HG02870 (cell line): ENCODE measurements around the gene TMEM164.

Source experiments
- ATAC-seq: cut with Tn5 transposase; IDR thresholded peaks from one replicate; pipeline ENCODE4 v1.9.1; 2021; ENCODE audit warnings: mild to moderate bottlenecking, moderate library complexity; ENCODE audit not compliant: unreplicated experiment

The TMEM164 gene

DNA sequence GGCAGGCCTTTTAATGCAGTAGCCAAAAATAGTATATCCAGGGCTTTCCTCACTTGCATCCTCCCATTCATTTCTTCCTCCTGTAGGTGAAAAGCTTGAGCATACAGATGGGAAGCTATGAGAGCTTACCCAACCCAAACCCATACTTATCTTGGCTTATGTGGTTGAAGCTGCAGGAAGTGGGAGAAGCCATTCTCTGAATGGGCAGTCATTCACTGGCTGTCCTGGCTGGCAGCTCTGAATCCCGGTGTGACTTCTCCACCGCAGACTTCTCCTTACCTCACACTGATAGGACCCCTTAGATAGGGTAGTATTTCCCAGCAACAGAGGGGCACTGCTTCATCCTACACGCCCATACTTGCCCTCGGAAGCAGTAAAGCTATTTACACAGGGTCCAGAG is 189.6 kb downstream of the TMEM164 start:
- ATAC-seq, result no peak

DNA sequence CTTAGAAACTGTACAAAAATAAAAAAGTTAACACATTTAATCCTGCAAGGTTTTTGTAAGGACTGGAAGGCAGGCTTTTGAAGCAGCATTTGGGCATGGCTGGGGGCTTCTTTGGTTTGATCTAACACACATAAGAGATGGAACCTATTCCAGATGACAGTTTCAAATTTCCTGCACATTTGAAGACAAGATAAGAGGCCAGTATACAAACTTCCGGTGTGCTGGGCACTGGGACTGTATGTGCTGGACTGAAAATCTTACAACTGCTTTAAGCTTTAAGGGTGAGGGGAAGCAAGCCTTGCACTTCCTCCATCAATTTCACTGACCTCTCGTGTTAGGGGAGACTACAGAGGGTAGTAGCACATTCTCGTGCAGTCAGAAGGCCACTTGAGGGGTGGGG is 192.1 kb downstream of the TMEM164 start:
- ATAC-seq, result no peak

DNA sequence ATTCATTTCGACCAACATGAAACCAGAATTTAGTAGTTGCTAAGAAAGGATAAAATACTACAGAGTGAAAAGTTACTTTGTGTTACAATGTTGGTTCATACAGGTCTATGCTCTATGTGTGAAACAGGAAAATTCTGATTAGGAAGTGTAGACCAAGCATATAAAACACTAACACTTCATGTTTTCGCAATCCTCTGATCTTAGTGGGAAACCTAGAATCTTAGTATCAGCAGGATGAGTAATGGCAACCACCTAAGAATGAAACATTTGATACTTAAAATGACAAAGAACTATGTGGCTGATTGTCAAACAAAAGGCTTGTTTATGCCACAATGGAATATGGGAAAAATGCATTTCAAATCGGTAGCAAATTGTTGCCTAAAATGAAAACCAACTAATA is 198.9 kb downstream of the TMEM164 start:
- no peak for ATAC-seq

DNA sequence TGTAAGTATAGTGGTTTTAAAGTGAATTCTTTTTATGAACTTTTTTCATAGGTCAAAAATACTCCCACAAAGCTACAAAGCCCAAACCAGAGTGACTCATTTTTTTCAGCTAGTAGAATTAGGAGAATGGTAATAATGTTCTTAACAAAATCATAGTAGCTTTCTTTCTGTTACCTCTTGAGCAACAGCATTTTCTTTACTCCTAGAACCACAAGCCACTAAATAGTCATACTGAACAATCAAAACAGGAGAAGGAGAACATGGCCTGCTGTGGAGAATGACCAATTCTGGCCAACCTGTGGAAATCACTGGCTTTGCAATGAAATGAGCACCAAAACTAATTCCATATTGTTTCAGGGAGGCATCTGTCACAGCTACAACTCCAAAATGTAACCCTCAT is 202.1 kb downstream of the TMEM164 start:
- no peak for ATAC-seq

DNA sequence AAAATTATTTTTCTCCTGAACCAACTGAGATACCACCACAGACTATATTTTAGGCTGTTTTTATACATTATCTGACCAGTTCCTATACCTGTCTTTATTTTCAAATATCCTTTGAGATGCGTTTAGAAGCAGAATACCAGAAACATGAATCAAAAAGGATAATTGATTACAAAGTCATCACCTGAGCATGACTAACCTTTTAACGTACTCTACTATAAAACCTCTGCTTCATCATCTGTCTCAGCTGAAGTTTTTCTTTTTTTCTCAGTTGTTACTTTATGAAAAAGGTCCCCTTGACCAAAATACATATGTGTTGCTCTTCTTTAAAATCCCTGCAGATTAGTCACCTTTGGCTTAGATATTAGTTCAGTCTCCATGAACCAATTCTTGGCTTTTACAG is 205.2 kb downstream of the TMEM164 start:
- no peak for ATAC-seq

DNA sequence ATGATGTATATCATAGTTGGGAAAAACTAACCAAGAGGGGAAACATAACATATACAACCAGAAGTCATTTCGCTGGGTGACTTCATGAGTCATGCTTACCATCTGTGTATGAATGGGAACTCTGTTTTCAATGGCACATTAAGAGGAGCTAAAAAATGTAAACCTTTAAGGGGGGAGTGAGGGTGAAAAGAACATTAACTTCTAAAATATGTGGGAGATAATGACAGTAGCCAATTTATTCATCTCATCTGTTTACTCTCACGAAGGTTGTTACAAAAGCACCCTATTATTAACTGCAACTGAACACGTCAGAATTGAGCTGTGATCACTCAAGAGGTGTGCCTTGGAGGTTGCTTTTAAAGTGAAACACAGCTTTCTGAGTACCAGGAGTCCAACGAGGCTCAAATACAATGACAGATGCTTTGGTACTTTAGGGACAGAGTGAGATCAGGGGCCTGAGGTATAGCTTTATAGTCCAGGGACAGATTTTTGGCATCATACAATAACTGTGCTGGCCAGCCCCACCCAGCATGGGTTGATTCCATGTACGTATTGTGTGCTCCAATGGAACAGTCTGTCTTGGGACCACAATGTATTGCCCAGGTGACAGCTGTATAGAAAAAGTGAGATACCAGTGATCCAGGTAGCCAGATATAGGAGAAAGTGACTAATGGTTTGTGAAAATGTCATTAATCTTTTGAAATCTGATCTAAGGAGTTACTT is 207.7 kb downstream of the TMEM164 start:
- ATAC-seq, result no peak

DNA sequence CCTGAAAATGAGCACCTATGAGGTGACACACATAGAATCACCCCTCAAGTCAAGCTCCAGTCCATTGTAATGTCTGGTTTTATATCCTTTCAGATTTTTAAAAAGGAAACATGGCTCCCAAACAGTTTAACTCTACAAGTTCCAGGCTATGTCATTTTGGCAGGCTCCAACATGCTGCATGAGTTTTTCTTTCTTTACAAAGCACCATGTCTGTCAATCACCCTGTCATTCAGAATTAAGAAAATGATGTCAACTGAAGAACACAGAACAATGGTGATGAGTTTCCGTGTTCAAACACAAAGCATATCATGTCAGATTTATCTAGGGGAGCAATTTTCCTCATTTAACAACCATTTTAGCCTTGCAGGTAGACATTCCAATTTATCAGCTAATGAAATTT is 208.4 kb downstream of the TMEM164 start:
- ATAC-seq, result no peak

DNA sequence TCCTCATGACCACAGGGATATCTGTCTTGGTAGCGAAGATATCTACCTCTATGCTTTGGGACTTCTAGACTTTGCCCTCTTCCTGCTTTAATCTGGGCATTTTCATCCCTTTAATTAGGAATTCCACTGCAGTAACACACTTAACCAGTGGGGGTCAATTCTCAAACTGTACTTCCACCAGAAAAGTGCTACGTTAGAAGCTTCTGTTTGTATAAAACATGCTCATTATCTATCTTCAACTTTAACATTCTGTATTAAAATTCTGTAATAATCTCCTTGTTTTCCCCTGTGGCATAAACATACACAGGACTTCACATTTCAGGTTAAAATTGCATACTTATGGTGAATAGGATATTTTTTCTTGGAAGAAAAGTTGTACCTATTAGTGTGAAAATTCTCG is 209.4 kb downstream of the TMEM164 start:
- ATAC-seq, result no peak

DNA sequence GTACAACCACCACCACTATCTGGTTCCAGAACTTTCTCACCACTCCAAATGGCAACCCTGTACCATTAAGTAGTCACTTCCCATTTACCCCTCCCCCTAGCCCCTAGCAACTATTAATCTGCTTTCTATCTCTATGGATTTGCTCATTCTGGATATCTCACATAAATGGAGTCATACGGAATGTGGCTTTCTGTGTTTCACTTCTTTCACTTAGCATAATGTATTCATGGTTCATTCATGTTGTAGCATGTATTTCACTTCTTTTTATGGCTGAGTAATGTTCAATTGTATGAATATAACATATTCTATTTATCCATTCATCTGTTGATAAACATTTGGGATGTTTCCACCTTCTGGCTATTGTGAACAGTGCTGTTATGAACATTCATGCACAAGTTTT is 210.3 kb downstream of the TMEM164 start:
- no peak for ATAC-seq

DNA sequence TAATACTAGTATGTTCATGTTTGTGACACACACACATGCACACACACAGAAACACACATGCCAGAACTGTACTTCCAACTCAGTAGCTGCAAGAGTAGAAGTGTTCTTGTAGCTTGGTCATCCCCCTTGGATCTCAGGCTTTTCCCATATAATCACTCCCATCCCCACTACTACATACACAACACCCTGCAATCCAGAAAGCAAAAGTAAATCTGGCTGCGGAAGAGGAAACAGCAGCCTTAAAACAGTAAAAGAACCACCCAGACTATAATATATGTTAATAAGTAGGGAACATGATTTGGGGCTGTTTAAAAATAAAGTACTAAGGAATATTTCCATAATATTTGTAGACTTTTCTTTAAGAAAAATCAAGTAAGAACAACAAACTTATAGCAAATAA is 211.8 kb downstream of the TMEM164 start:
- no peak for ATAC-seq

DNA sequence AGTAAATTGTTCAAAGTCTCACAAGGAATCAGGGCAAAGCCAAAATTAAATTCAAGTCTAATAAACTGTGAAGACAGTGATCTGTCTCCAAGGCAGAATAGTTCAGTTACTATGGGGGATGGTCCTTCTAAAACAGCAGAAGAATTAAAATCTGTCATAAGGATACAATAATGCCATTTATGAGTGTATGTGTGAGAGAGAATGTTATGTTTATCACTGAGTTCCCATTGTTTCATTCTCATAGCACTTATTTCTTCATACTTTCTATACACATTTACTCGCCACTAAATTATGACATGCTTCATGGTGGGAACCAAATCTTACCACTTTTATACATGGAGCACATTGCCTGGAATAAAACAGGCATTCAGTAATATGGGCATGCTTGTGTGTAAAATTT is 212.5 kb downstream of the TMEM164 start:
- no peak for ATAC-seq

DNA sequence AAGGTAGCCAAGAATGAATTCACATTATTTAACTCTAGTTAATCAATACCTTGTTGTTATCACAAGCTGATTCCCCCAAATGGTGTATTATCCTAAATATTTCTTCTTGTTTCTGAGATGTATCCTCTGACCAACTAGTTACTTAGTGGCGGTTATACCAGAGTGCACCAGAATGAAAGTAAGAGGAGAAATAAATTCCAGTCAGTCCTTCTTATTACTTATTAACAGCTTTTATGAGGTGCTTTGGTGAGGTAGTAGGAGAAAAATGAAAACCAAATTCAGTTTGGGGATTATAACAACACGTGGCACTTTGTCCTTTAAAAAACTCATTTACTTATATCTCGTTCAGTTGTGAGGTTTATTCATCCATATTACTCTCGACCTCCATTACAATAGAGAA is 213.1 kb downstream of the TMEM164 start:
- ATAC-seq, result no peak

DNA sequence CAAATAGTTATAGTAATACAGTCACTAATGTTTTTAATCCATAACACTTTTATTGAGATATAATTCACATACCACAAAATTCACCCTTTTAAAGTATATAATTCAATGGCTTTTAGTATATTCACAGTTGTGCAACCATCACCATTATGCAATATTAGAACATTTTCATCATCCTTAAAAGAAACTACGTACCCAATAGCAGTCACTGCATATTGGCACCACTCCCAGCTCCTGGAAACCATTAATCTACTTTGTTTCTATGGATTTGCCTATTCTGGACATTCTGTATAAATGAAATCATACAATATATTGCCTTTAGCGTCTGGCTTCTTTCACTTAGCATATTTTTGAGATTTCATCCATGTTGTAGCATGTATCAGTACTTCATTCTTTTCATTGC is 215.7 kb downstream of the TMEM164 start:
- no peak for ATAC-seq

DNA sequence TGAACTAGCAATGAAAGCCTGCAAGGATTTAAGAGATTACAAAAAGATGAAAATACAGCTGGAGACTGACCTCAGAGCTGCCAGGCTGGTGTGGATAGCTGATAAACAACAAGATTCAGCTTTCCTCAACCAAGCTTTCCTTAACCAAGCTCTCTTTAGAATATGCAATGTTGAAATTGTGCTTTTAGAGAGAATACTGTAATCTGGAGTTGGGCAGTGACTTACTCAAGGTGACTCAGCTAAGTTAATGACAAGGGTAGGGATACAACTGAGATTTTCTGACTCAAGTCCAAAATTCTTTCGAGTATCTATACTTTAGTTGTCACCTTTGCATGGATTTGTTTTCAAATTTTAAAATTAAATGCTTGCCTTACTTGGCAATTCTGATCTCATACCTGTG is 217.0 kb downstream of the TMEM164 start:
- ATAC-seq, result no peak

DNA sequence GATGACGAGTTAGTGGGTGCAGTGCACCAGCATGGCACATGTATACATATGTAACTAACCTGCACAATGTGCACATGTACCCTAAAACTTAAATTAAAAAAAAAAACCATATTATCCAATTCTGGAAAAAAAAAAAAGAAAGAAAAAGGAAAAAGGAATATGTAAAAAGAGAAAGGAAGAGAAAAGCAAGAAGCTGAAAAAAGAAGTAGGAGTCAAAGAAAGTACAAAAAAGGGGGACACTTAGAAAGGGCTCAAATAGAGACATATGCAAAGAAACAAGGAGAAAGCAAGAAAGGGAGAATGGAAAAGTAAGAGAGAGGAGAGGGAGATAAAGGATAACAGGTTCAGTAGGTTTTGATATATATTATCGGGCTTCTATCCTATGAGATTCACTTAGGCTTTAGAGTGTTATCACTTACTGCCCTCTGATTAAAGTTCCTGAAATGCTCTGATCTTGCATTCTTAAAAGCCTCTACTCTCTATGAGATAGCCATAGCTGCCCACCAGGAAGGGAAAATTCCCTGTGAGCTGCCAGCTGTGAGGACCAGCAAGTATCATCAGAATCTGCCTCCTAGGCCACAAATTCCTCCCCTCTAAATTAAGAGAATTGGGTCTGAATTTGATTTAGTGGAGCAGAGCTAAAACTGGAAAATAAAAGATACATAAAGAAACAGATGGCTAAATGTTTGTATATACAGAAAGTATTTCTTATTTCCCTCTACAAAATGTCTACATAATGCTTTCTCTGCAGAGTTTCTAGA is 219.8 kb downstream of the TMEM164 start:
- no peak for ATAC-seq

DNA sequence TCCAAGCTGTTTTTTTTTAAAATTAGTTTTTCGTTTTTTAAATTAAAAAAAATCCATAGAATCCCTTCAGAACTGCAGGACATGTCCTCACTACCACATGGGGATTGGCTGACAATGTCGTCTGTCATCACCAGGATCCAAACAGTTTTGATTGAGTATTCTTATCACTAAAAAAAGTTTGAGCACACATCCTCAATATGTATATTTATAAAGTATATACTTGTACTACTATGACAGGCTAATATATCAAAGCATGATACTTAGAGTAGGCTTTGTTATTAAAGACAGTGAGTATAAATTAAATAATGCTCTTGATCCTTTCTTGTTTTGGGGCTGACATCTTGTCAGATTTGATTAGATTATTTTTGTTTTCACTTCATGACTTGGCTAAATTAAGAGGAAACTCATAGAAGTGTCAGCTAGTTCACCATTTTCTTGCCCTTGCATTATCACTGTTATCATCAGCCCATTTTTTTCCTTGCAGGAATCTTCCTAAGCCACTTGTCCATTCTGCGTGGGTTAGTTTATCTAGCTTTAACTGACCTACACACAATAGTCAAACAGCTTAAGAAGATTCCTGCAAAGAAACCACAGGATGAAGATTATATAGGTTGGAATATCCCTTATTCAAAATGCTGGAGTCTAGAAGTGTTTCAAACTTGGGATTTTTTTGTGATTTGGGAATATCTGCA is 222.2 kb downstream of the TMEM164 start:
- no peak for ATAC-seq

DNA sequence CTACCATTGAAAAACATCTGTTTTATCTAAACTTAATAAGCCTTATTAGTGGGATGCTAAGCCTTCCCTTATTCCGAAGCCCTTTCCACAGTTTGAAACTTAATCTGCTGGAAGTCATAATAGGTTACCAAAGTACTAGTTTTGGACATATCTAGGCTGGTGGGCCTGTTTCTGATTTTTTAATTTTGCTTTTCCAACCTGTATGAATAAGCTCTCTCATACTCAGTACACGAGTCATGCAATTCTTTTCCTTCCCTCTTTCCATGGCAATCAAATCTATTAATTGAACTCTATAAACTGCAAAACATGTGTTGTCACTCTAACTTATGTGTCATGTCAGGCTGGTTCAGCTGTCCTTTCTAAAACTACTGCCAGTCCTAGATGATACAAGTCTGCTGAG is 224.0 kb downstream of the TMEM164 start:
- ATAC-seq, result no peak
